GM12878 (cell line): ENCODE data around the gene DAD1.

Experiments used
- EZH2 ChIP-seq: IDR thresholded peaks from 2 replicates; pipeline ENCODE4 v1.6.1; 2012; ENCODE audit warnings: low read depth, mild to moderate bottlenecking, control low read depth, inconsistent platforms, low read length, borderline replicate concordance; ENCODE audit not compliant: control insufficient read depth
- FOXM1 ChIP-seq: IDR thresholded peaks from 2 replicates; pipeline ENCODE4 v1.6.1; 2012; ENCODE audit warnings: low read depth, mild to moderate bottlenecking, inconsistent platforms, low read length, moderate library complexity
- POLR2A ChIP-seq: IDR thresholded peaks from 2 replicates; pipeline ENCODE4 v1.6.1; 2011; ENCODE audit warnings: low read depth, mild to moderate bottlenecking, low read length
- RAD21 ChIP-seq: IDR thresholded peaks from 2 replicates; pipeline ENCODE4 v1.6.1; 2011; ENCODE audit warnings: mild to moderate bottlenecking, low read depth, low read length, moderate library complexity; ENCODE audit not compliant: insufficient read depth
- TF ChIP-seq, protein P1 (sequence below): IDR thresholded peaks from 2 replicates; pipeline ENCODE4 v1.6.1; 2011; ENCODE audit warnings: low read depth, mild to moderate bottlenecking, low read length, moderate library complexity, borderline replicate concordance; ENCODE audit errors: extremely low read depth

DNA sequence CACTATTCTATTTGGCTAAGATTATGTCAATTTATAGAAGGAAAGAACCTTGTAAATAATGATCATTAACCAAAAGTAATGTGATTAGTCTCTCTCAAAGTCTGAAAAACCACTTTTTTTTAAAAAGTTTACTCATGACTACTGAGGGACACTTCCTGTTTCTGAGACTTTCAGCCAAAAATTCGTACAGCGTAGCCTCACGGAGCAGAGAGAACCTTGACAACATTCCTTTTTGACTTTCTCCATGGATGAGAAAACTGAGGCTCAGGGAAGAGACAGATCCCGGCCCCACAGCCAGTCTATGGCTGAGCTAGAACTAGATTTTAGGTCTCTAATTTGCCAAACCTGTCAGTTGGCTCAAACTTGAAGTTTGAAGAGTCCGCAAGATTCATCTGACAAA lies 68.2 kb downstream of the DAD1 start:
- TF ChIP-seq FOXM1 (no peak), POLR2A (no peak), RAD21 (no peak), EZH2 (no peak)
- TF ChIP-seq, protein P1, sequence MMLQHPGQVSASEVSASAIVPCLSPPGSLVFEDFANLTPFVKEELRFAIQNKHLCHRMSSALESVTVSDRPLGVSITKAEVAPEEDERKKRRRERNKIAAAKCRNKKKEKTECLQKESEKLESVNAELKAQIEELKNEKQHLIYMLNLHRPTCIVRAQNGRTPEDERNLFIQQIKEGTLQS, result no peak
